ENCODE measurements around the gene RFX8.

DNA sequence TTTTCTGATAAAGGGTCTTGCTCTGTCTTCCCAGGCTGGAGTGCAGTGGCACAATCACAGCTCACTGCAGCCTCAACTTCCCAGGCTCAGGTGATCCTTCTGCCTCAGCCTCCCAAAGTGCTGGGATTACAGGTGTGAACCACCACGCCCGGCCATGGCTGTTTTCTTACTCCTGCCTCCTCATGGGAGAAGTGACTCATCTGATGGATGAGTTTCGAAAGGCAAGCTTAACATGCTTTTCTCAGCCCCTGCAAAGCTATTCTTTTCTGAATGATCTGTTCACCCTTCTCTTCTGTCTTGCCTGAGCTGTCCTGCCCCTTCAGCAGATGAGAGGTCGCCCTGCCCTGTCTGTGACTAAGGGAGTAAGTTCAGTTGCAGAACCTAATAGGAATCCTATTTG, 86.7 kb downstream of the RFX8 start:
- TF ChIP-seq CTCF (IDR thresholded peaks at IDR 0.05) (no peak), POLR2A (IDR thresholded peaks at IDR 0.05) (no peak)
